Muscle of leg (tissue), 11 donors: ENCODE measurements around the gene ARHGEF7. TPM values are rescaled to one million over a fixed set of nuclear protein-coding genes. Genes with fewer than 3 reads are reported as not detected.

ENCODE experiments used
- DNase-seq: peaks from one replicate; pipeline ENCODE4 v3.0.0; 2013
- H3K27ac ChIP-seq: one replicate; pipeline ENCODE4 v1.5.1; 2013; ENCODE audit warnings: mild to moderate bottlenecking, low read length, control low read depth
- H3K27me3 ChIP-seq: one replicate; pipeline ENCODE4 v1.6.1; 2013; ENCODE audit warnings: low read length; ENCODE audit not compliant: control insufficient read depth, insufficient read depth
- H3K36me3 ChIP-seq: one replicate; pipeline ENCODE4 v1.6.1; 2013; ENCODE audit warnings: low read length; ENCODE audit not compliant: control insufficient read depth, insufficient read depth
- H3K4me1 ChIP-seq: one replicate; pipeline ENCODE4 v1.6.1; 2013; ENCODE audit warnings: low read length; ENCODE audit not compliant: control insufficient read depth, insufficient read depth
- H3K4me3 ChIP-seq: one replicate; pipeline ENCODE4 v1.5.1; 2013; ENCODE audit warnings: low read length, control low read depth
- H3K9me3 ChIP-seq: replicated peaks from 2 replicates; pipeline ENCODE4 v1.6.1; 2013; ENCODE audit warnings: low read depth, low read length; ENCODE audit not compliant: control insufficient read depth
- WGBS: methylation state at CpG from one replicate; pipeline ENCODE4 v1.1.5; 2013; ENCODE audit warnings: missing lambda C conversion rate; ENCODE audit not compliant: insufficient coverage; 5-methylcytosine and 5-hydroxymethylcytosine counted together
- polyA plus RNA-seq, 8 donors: library from polyadenylated mRNA; unstranded; fragments of 120-200 nt; gene quantifications; one replicate each; pipeline versions ENCODE4 v1.2.1 to v1.2.3, GENCODE V29; 2013; ENCODE audit warnings: inconsistent platforms in 1 of 8, low replicate concordance in 1 of 8; ENCODE audit not compliant: insufficient read length in 8 of 8, insufficient read depth in 1 of 8
- total RNA-seq: library from RNA; stranded (reverse); fragments of 120-200 nt; gene quantifications from one replicate; pipeline ENCODE4 v1.2.4, GENCODE V29; 2013

The ARHGEF7 gene
- total and polyA plus RNA-seq, 9 donors: 52.3 to 80.8 (median 66.7) TPM

DNA sequence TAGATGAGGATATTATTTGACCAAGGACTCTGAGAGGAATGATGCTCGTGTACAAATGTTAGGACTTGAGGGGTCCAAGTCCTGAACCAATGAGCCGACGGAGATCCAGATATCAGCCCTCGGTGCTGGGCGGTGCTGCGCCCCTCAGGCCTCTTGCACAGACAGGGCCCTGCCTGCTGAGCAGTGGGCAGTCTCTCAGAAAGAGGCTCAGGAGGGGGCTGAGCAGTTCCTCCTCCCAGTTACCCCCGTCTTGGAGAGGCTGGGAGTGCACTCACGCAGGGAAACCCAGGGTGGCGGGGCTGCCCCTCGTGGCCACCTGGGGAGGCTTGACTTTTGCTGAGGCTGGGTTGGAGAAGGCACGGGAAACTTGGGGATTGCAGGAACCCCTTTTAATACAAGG is 223.7 kb downstream of the ARHGEF7 start:
- Histone ChIP-seq H3K27me3 (no peaks in the 10 kb centered on the region), H3K36me3 (peaks cover 6% of the 10 kb centered on the region), H3K9me3 (no peaks in the 10 kb centered on the region), H3K4me1 (no peaks in the 10 kb centered on the region), H3K27ac (no peak overlapping the region), H3K4me3 (no peak overlapping the region)
- no peak for DNase-seq
- 93% methylated on average over 3 of the region's 11 CpGs for WGBS

DNA sequence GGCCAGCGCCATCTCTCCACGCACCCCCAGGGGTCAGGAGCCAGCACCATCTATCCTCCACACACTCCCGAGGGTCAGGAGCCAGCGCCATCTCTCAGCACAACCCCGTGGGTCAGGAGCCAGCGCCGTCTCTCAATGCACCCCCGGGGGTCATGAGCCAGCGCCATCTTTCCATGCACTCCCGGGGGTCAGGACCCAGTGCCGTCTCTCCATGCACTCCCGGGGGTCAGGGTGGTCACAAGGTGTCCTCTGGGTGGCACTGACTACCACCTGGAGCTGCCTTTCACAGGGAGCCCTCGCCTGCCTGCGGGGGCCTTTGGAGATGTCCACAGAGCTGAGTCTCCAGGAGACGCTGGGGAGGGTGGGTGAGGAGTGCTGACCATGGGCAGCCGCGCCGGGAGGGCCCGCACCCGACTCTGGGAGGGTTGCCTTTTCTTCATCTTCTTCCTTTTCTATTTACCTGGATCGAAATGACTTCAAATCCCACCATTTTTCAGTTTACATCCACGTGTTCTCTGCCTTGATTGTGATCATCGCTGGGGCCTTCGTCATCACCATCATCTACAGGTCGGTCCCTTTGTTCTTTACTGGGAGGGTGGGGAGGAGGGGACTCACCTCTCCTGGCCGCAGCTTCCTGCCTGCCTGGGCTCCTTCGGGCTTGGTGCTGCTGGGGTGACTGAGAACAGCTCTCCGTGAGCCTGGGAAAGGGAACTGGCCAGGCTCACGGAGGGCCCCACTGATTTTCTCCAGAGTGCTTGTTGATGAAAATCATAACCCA is 224.4 kb downstream of the ARHGEF7 start:
- no peak overlapping the region for H3K4me3 ChIP-seq
- peaks cover 4% of the 10 kb centered on the region for H3K4me1 ChIP-seq
- no peak for DNase-seq
- H3K9me3 ChIP-seq: no peaks in the 10 kb centered on the region
- H3K36me3 ChIP-seq: peaks cover 6% of the 10 kb centered on the region
- 88% methylated on average over 15 of the region's 29 CpGs for WGBS
- no peaks in the 10 kb centered on the region for H3K27me3 ChIP-seq
- no peak overlapping the region for H3K27ac ChIP-seq

DNA sequence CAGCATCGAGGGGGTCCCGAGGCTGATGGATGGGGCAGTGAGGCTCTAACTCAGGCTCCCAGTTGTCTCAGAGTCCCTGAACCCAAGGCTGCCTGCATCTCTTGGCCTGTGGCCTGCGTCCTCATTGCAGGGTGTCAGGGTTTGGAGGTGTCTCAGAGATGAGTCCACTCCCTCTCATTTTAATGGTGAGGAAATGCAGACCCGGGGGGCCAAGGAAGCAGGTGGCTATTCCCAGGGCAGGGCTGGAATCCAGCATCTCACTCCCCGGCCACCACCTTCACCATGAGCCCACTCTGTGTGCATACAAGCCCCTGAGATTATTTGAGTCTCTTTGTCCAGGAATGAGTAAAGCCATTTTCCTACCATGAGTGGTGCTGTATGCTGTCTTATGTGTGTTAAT is 226.8 kb downstream of the ARHGEF7 start:
- DNase-seq: no peak
- Histone ChIP-seq H3K27me3 (no peaks in the 10 kb centered on the region), H3K4me1 (peaks cover 7% of the 10 kb centered on the region), H3K36me3 (peaks cover 6% of the 10 kb centered on the region), H3K4me3 (no peak overlapping the region), H3K27ac (no peak overlapping the region), H3K9me3 (no peaks in the 10 kb centered on the region)
- 100% methylated on average over 1 of the region's 5 CpGs for WGBS

DNA sequence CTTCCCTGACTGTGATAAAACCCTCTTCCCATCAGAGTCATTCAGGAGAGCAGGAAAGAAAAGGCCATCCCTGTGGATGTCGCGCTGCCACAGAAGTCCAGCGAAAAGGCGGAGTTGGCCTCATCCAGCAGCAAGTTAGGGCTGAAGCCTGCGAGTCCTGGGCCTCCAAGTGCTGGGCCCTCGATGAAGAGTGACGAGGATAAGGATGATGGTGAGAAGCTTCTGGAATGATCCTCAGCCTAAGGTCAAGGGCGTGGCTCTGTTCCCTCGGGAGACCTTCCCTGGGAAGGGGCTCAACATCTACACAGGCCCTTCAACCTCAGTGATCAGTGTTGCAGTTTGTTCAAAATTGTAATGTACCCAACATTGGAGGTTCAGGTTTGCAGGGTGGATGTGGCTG is 227.6 kb downstream of the ARHGEF7 start:
- WGBS: 91% methylated on average over 7 of the region's 9 CpGs
- Histone ChIP-seq H3K27ac (no peak overlapping the region), H3K27me3 (no peaks in the 10 kb centered on the region), H3K4me3 (no peak overlapping the region), H3K36me3 (peaks cover 6% of the 10 kb centered on the region), H3K9me3 (no peaks in the 10 kb centered on the region), H3K4me1 (peaks cover 7% of the 10 kb centered on the region)
- DNase-seq: no peak

DNA sequence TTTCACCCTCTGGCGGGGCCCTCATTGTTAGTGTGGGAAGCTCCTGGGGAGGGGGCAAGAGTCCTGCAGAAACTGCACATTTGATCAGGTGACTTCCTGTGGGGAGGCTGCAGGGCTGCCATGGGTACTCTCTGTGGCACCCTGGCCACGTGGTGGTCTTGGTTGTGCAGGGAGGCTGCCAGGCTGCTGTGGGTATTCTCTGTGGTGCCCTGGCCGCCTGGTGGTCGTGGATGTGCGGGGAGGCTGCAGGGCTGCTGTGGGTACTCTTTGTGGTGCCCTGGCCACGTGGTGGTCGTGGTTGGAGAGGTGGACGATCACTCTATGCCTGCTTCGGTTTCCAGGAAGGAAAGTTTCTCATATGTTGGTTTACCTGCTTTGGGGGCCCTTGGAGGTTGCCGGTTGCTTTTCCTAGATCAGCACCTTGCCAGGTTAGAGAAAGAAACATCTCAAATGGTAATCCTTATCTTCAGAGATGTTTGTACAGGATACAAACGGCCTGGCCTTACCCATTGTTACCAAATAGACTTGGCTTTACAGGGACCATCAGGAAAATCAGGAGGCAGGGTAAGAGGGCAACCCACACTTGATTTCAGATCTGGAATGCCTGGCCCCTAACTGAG is 228.2 kb downstream of the ARHGEF7 start:
- DNase-seq: no peak
- no peak overlapping the region for H3K4me3 ChIP-seq
- H3K36me3 ChIP-seq: peaks cover 6% of the 10 kb centered on the region
- no peaks in the 10 kb centered on the region for H3K9me3 ChIP-seq
- no peaks in the 10 kb centered on the region for H3K27me3 ChIP-seq
- H3K27ac ChIP-seq: no peak overlapping the region
- H3K4me1 ChIP-seq: peaks cover 7% of the 10 kb centered on the region
- 77% methylated on average over 10 of the region's 11 CpGs for WGBS

DNA sequence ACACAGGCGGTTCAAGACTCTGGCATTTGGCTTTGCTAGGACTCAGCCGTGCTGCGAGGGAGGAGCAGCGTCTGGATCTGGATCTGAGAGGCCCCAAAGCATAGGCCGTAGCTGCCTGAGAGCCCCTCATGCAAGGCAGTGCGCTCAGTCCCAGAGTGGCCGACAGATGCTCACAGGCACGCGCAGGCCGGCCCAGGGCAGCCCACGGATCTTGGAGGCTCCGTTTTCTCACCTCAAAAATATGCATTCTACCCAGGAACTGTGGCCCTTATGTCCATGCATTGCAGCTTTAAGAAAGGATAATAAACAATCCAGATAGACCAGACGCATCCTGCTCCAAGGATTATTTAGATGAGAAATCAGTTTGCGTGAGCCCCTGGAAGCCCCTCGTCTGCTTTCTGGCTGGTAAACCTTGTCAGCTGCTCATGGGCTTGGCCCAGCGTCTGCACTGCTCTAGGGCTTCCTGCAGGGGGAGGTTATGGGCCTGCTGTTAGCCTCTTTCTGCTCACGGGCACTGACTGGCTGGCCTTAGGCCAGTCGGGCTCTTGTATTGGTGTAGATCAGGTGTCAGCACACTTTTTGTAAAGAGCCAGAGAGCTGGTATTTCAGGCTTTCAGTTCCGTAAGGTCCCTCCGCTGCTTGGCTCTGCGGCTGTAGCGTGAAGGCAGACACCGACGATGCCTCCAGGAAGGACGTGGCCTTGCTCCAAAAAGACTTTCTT is 229.5 kb downstream of the ARHGEF7 start:
- H3K27me3 ChIP-seq: no peaks in the 10 kb centered on the region
- peaks cover 6% of the 10 kb centered on the region for H3K36me3 ChIP-seq
- no peak overlapping the region for H3K27ac ChIP-seq
- 30% methylated on average over 24 of the region's 25 CpGs for WGBS
- H3K4me3 ChIP-seq: no peak overlapping the region
- peaks cover 7% of the 10 kb centered on the region for H3K4me1 ChIP-seq
- DNase-seq: peak; percentile 68
- no peaks in the 10 kb centered on the region for H3K9me3 ChIP-seq

- WGBS: 84% methylated on average over 9 of the region's 11 CpGs
- DNase-seq: no peak
- H3K36me3 ChIP-seq: peaks cover 6% of the 10 kb centered on the region
- peaks cover 7% of the 10 kb centered on the region for H3K4me1 ChIP-seq
- no peaks in the 10 kb centered on the region for H3K9me3 ChIP-seq
- no peaks in the 10 kb centered on the region for H3K27me3 ChIP-seq
- no peak overlapping the region for H3K27ac ChIP-seq
- no peak overlapping the region for H3K4me3 ChIP-seq
Observed at GRCh38 chr13:111345682-111346081, 230.6 kb downstream of the ARHGEF7 start.

GRCh38 chr13:111346101-111346680 is 231.1 kb downstream of the ARHGEF7 start:
- Histone ChIP-seq H3K27me3 (no peaks in the 10 kb centered on the region), H3K27ac (no peak overlapping the region), H3K9me3 (no peaks in the 10 kb centered on the region), H3K4me1 (peaks cover 7% of the 10 kb centered on the region), H3K4me3 (no peak overlapping the region), H3K36me3 (peaks cover 6% of the 10 kb centered on the region)
- no peak for DNase-seq
- WGBS: 84% methylated on average over 20 of the region's 20 CpGs

DNA sequence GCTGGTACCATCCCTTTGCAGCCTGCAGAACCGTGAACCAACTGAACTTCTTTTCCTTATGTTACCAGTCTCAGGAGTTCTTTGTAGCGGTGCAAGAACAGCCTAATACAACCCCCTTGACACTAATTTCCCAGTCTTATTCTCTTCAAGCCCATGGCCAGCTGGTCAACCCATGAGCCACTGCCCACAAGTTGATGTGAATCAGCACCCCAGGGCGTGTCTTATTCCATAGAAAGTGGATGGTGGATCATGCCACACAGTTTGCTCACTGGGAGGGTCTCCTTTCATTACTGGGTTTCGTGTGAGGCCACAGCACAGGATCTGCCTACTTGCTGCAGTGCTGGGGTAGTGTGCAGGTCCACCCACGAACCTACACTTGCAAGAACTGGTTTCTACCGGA is 232.3 kb downstream of the ARHGEF7 start:
- H3K36me3 ChIP-seq: peaks cover 6% of the 10 kb centered on the region
- WGBS: 62% methylated on average over 4 of the region's 6 CpGs
- H3K4me1 ChIP-seq: peaks cover 7% of the 10 kb centered on the region
- H3K27ac ChIP-seq: no peak overlapping the region
- no peak overlapping the region for H3K4me3 ChIP-seq
- H3K27me3 ChIP-seq: no peaks in the 10 kb centered on the region
- no peak for DNase-seq
- H3K9me3 ChIP-seq: no peaks in the 10 kb centered on the region

- no peak overlapping the region for H3K27ac ChIP-seq
- H3K27me3 ChIP-seq: peaks cover 2% of the 10 kb centered on the region
- DNase-seq: no peak
- no peaks in the 10 kb centered on the region for H3K9me3 ChIP-seq
- H3K36me3 ChIP-seq: no peaks in the 10 kb centered on the region
- no peak overlapping the region for H3K4me3 ChIP-seq
- no peaks in the 10 kb centered on the region for H3K4me1 ChIP-seq
- 67% methylated on average over 2 of the region's 2 CpGs for WGBS
Observed at GRCh38 chr13:111353508-111353907, 238.4 kb downstream of the ARHGEF7 start.
